ENCODE measurements around the gene SMARCA2.

GRCh38 chr9:1972672-1973071 is 42.5 kb upstream of the SMARCA2 start:
- TF ChIP-seq CBX8 (IDR thresholded peaks at IDR 0.05), result no peak
- TF ChIP-seq USF2 (IDR thresholded peaks at IDR 0.05), result no peak
- no peak for TF ChIP-seq CTCF (IDR thresholded peaks at IDR 0.05)
- no peak for TF ChIP-seq HDAC2 (IDR thresholded peaks at IDR 0.05)
- no peak for TF ChIP-seq RNF2 (IDR thresholded peaks at IDR 0.05; ENCODE audit: borderline replicate concordance, low read depth)
- no peak for TF ChIP-seq ELK1 (IDR thresholded peaks at IDR 0.05; ENCODE audit: low read depth, low read length)
- TF ChIP-seq MAX (IDR thresholded peaks at IDR 0.05), result no peak
- TF ChIP-seq SMC3 (IDR thresholded peaks at IDR 0.05), result no peak
- TF ChIP-seq MAFK (IDR thresholded peaks at IDR 0.05; ENCODE audit: partially characterized antibody), result no peak
- no peak for TF ChIP-seq SREBF2 (IDR thresholded peaks at IDR 0.05)
- TF ChIP-seq EP300 (IDR thresholded peaks at IDR 0.05), result no peak
- no peak for TF ChIP-seq RFX5 (IDR thresholded peaks at IDR 0.05)
- no peak for TF ChIP-seq TP53 (CRISPR knock-in tag; IDR thresholded peaks at IDR 0.05)

Measured in A549 (cell line).